Panc1 (cell line): Measurements from ENCODE around the gene ARFGEF2. TPM values are rescaled to one million over a fixed set of nuclear protein-coding genes. Genes with fewer than 3 reads are reported as not detected.

Source experiments
- ATAC-seq: fragments of 200-7000 bp; cut with Tn5 transposase; 2 replicates; pipeline ENCODE4 v1.9.1; 2020; ENCODE audit warnings: mild to moderate bottlenecking, moderate library complexity
- BruUV-seq: library from RNA; stranded (reverse); fragments of 400-500 nt; replicated peaks from 2 replicates; lab custom pipeline; 2021; lab: Mats Ljungman, UMichigan
- CTCF ChIA-PET: fragments of 300-600 bp; sonication (Branson Sonifier 250); formaldehyde crosslinking; loops from one replicate; lab custom pipeline; 2022; ENCODE audit warnings: antibody characterized with exemption; lab: Charles Lee
- POLR2A ChIA-PET: fragments of 300-600 bp; sonication (Branson Sonifier 250); formaldehyde crosslinking; loops from one replicate; lab custom pipeline; 2022; ENCODE audit warnings: antibody characterized with exemption; lab: Charles Lee
- DNase-seq: peaks from one replicate; pipeline ENCODE4 v3.0.0-alpha.2; 2010; ENCODE audit warnings: low read depth, low spot score
- H3K27ac ChIP-seq: 2 replicates; pipeline ENCODE4 v1.5.1; 2011; ENCODE audit warnings: mild to moderate bottlenecking, low read length, inconsistent platforms
- H3K27me3 ChIP-seq: fragments of 200-500 bp; sonication (Bioruptor generic); 2 replicates; pipeline ENCODE4 v1.6.0; 2014; ENCODE audit warnings: low read length, inconsistent platforms; ENCODE audit not compliant: control insufficient read depth, insufficient read depth
- H3K36me3 ChIP-seq: fragments of 200-500 bp; sonication (Bioruptor generic); 2 replicates; pipeline ENCODE4 v1.5.1; 2014; ENCODE audit warnings: inconsistent platforms, mild to moderate bottlenecking, low read length, moderate library complexity; ENCODE audit not compliant: control insufficient read depth, insufficient read depth
- H3K4me1 ChIP-seq: 2 replicates; pipeline ENCODE4 v1.5.1; 2011; ENCODE audit warnings: inconsistent platforms, mild to moderate bottlenecking, low read length, moderate library complexity; ENCODE audit not compliant: control insufficient read depth, insufficient read depth
- H3K4me3 ChIP-seq, 2 experiments: 2 replicates each; pipeline ENCODE4 v1.5.1; 2011 to 2012; ENCODE audit warnings: low read depth in 2 of 2, low read length in 2 of 2, mild to moderate bottlenecking in 2 of 2, inconsistent platforms in 1 of 2, moderate library complexity in 1 of 2
- H3K9me3 ChIP-seq: fragments of 200-500 bp; sonication (Bioruptor generic); 2 replicates; pipeline ENCODE4 v1.5.1; 2014; ENCODE audit warnings: low read depth, mild to moderate bottlenecking, inconsistent platforms, low read length, moderate library complexity; ENCODE audit not compliant: control insufficient read depth, insufficient read depth
- POLR2AphosphoS5 ChIP-seq: IDR thresholded peaks from 2 replicates; pipeline ENCODE4 v1.6.1; 2012; ENCODE audit warnings: mild to moderate bottlenecking, low read depth, low read length, moderate library complexity
- SIN3A ChIP-seq: IDR thresholded peaks from 2 replicates; pipeline ENCODE4 v1.6.1; 2012; ENCODE audit warnings: low read depth, mild to moderate bottlenecking, low read length, moderate library complexity, borderline replicate concordance; ENCODE audit not compliant: insufficient read depth
- TCF7L2 ChIP-seq: IDR thresholded peaks from 2 replicates; pipeline ENCODE4 v1.6.1; 2011; ENCODE audit warnings: mild to moderate bottlenecking, low read depth, low read length, inconsistent platforms
- in situ Hi-C: cut with HindIII; loops from 2 replicates; pipeline ENCODE4 v1.10.0; 2016; ENCODE audit warnings: low sequenced_read_pairs, low pct_unique_long_range_greater_than_20kb
- intact Hi-C: fragments of 100-400 bp; cut with micrococcal nuclease; formaldehyde crosslinking; loops from one replicate; pipeline ENCODE4 v1.10.0; 2022; ENCODE audit not compliant: unreplicated experiment
- total RNA-seq: library from RNA; stranded (reverse); gene quantifications from one replicate; pipeline ENCODE4 v1.2.1, GENCODE V29; 2021; ENCODE audit not compliant: unreplicated experiment
- TF ChIP-seq, protein P1 (sequence below), 2 experiments: IDR thresholded peaks; 2 replicates each; pipeline ENCODE4 v1.6.1; 2011 to 2012; ENCODE audit warnings: low read depth in 2 of 2, control low read depth in 1 of 2, low read length in 1 of 2, mild to moderate bottlenecking in 1 of 2, moderate library complexity in 1 of 2; ENCODE audit not compliant: insufficient read depth in 1 of 2
- TF ChIP-seq, protein P2 (sequence below): fragments of 450-650 bp; IDR thresholded peaks from 2 replicates; pipeline ENCODE4 v1.5.1; 2017; ENCODE audit warnings: mild to moderate bottlenecking

The ARFGEF2 gene
- total RNA-seq, 1 experiment from 2014 or later: 36.6 TPM

DNA sequence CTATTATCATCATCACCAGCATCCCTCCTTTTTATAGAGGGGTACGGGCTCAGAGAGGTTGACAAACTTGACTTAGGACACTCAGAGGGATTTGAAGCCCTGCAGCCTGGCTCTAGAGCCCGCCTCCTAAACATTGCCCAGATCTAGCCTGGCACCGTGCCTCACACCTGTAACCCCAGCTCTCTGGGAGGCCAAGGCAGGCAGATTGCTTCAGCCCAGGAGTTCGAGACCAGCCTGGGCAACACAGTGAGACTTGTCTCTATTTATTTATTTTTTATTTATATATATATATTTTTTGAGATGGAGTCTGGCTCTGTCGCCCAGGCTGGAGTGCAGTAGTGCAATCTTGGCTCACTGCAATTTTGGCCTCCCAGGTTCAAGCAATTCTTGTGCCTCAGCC lies 118.3 kb downstream of the ARFGEF2 start:
- no peaks in the 10 kb centered on the region for H3K27me3 ChIP-seq
- in situ Hi-C loops (no loop called here), intact Hi-C loops (no loop called here)
- no peak for TF ChIP-seq SIN3A
- TF ChIP-seq, protein P1, sequence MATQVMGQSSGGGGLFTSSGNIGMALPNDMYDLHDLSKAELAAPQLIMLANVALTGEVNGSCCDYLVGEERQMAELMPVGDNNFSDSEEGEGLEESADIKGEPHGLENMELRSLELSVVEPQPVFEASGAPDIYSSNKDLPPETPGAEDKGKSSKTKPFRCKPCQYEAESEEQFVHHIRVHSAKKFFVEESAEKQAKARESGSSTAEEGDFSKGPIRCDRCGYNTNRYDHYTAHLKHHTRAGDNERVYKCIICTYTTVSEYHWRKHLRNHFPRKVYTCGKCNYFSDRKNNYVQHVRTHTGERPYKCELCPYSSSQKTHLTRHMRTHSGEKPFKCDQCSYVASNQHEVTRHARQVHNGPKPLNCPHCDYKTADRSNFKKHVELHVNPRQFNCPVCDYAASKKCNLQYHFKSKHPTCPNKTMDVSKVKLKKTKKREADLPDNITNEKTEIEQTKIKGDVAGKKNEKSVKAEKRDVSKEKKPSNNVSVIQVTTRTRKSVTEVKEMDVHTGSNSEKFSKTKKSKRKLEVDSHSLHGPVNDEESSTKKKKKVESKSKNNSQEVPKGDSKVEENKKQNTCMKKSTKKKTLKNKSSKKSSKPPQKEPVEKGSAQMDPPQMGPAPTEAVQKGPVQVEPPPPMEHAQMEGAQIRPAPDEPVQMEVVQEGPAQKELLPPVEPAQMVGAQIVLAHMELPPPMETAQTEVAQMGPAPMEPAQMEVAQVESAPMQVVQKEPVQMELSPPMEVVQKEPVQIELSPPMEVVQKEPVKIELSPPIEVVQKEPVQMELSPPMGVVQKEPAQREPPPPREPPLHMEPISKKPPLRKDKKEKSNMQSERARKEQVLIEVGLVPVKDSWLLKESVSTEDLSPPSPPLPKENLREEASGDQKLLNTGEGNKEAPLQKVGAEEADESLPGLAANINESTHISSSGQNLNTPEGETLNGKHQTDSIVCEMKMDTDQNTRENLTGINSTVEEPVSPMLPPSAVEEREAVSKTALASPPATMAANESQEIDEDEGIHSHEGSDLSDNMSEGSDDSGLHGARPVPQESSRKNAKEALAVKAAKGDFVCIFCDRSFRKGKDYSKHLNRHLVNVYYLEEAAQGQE (IDR thresholded peaks at IDR 0.05; ENCODE audit: insufficient read depth in 1 of 2, low read depth in 2 of 2, low read length in 1 of 2): no peak
- TF ChIP-seq POLR2AphosphoS5: no peak
- no peak for TF ChIP-seq TCF7L2
- TF ChIP-seq, protein P2, sequence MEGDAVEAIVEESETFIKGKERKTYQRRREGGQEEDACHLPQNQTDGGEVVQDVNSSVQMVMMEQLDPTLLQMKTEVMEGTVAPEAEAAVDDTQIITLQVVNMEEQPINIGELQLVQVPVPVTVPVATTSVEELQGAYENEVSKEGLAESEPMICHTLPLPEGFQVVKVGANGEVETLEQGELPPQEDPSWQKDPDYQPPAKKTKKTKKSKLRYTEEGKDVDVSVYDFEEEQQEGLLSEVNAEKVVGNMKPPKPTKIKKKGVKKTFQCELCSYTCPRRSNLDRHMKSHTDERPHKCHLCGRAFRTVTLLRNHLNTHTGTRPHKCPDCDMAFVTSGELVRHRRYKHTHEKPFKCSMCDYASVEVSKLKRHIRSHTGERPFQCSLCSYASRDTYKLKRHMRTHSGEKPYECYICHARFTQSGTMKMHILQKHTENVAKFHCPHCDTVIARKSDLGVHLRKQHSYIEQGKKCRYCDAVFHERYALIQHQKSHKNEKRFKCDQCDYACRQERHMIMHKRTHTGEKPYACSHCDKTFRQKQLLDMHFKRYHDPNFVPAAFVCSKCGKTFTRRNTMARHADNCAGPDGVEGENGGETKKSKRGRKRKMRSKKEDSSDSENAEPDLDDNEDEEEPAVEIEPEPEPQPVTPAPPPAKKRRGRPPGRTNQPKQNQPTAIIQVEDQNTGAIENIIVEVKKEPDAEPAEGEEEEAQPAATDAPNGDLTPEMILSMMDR: no peak
- H3K27ac ChIP-seq: no peak overlapping the region
- ChIA-PET CTCF (no interaction called here), POLR2A (no interaction called here)
- no peaks in the 10 kb centered on the region for H3K9me3 ChIP-seq
- H3K4me3 ChIP-seq: no peak overlapping the region
- ATAC-seq (no peak), DNase-seq (no peak)
- no peaks in the 10 kb centered on the region for H3K4me1 ChIP-seq
- no peaks in the 10 kb centered on the region; the same call in 1 of the 2 replicates for H3K36me3 ChIP-seq
- BruUV-seq: no TSS peak

DNA sequence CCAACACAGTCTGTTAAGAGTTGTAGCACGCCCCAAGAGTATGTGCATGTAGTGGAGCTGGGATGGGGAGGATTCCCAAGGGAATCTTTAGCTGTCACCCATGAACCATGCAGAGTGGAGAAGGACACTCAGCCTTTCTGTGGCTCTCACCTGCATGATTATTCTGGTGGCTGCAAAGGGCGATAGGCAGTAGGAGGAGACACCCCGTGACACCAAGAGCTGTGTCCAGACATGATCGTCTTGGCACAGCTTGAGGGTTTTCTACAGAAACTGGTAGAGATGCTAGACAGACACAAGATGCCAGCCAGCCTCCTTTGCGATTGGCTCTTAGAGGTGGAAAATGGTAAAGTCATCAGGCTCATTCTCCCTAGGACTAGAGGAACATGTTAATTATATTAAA lies 121.5 kb downstream of the ARFGEF2 start:
- ATAC-seq (no peak), DNase-seq (no peak)
- H3K9me3 ChIP-seq: no peaks in the 10 kb centered on the region
- H3K4me3 ChIP-seq: no peak overlapping the region
- no peak overlapping the region for H3K27ac ChIP-seq
- peaks cover 3% of the 10 kb centered on the region; the same call in 1 of the 2 replicates for H3K4me1 ChIP-seq
- TSS peak; percentile 80 for BruUV-seq
- POLR2A ChIA-PET: no interaction called here
- in situ Hi-C loops: no loop called here
- intact Hi-C loops: no loop called here
- no peaks in the 10 kb centered on the region for H3K36me3 ChIP-seq
- CTCF ChIA-PET: no interaction called here
- no peaks in the 10 kb centered on the region for H3K27me3 ChIP-seq
- no peak for TF ChIP-seq POLR2AphosphoS5
- no peak for TF ChIP-seq TCF7L2
- TF ChIP-seq SIN3A: no peak
- TF ChIP-seq, protein P2: no peak
- TF ChIP-seq, protein P1 (IDR thresholded peaks at IDR 0.05; ENCODE audit: insufficient read depth in 1 of 2, low read depth in 2 of 2, low read length in 1 of 2): no peak
